HepG2 (cell line): Measurements from ENCODE around the gene ACTR1A. TPM values are rescaled to one million over a fixed set of nuclear protein-coding genes. Genes with fewer than 3 reads are reported as not detected.
A peak's percentile ranks its signal among the peaks of the same experiment; 100 is the strongest.

ENCODE experiments used
- ATAC-seq: fragments of 200-7000 bp; cut with Tn5 transposase; 3 replicates; pipeline ENCODE4 v1.9.1; 2020; ENCODE audit warnings: mild to moderate bottlenecking, moderate library complexity
- BruUV-seq: library from RNA; stranded (reverse); fragments of 400-500 nt; replicated peaks from 2 replicates; lab custom pipeline; 2021; lab: Mats Ljungman, UMichigan
- CTCF ChIA-PET: fragments of 300-600 bp; formaldehyde crosslinking; extraction: SDS; loops from one replicate; lab custom pipeline; 2021; ENCODE audit warnings: low total read pairs, inconsistent platforms, low intra/inter-chr PET ratio; lab: Yijun Ruan, JAX
- POLR2A ChIA-PET: fragments of 350-600 bp; sonication (Branson Sonifier 250); formaldehyde crosslinking; loops from one replicate; lab custom pipeline; 2020; ENCODE audit warnings: antibody characterized with exemption, inconsistent platforms; lab: Yijun Ruan, JAX
- DNase-seq: peaks from one replicate; pipeline ENCODE4 v3.0.0-alpha.2; 2015; ENCODE audit warnings: low spot score
- FAIRE-seq: peaks from 3 replicates; lab custom pipeline; 2011; peaks lifted over from hg19 to GRCh38; lab: Jason Lieb, UNC
- H2AFZ ChIP-seq: one replicate; pipeline ENCODE4 v1.6.1; 2011; ENCODE audit warnings: low read length, inconsistent platforms
- H3K27ac ChIP-seq: fragments of 300-600 bp; 3 replicates; pipeline ENCODE4 v1.8.0; 2011; ENCODE audit warnings: mixed run types, mild to moderate bottlenecking, mixed read lengths, low read length, inconsistent platforms; ENCODE audit not compliant: insufficient read depth; ENCODE audit errors: extremely low read length
- H3K27me3 ChIP-seq, 2 experiments: fragments of 200-600 bp in 1 of 2; 2 replicates in 1 of 2; 3 replicates in 1 of 2; pipeline versions ENCODE4 v1.6.0 to v1.8.0; 2011; ENCODE audit warnings: low read length in 2 of 2, mild to moderate bottlenecking in 2 of 2, moderate library complexity in 2 of 2, inconsistent platforms in 1 of 2; ENCODE audit not compliant: insufficient read depth in 2 of 2, control insufficient read depth in 1 of 2
- H3K36me3 ChIP-seq, 2 experiments: fragments of 200-600 bp in 1 of 2; replicated peaks in 1 of 2; 2 replicates in 1 of 2; 3 replicates in 1 of 2; pipeline versions ENCODE4 v1.5.1 to v1.8.0; 2011; ENCODE audit warnings: low read length in 2 of 2, inconsistent platforms in 1 of 2; ENCODE audit not compliant: insufficient read depth in 2 of 2, control insufficient read depth in 1 of 2
- H3K4me1 ChIP-seq: 2 replicates; pipeline ENCODE4 v1.5.1; 2012; ENCODE audit warnings: low read length, inconsistent platforms; ENCODE audit not compliant: insufficient read depth
- H3K4me2 ChIP-seq: 2 replicates; pipeline ENCODE4 v1.6.0; 2011; ENCODE audit warnings: low read depth, low read length, inconsistent platforms
- H3K4me3 ChIP-seq, 3 experiments: fragments of 200-600 bp in 1 of 3; sonication (generic), shearing (Covaris generic) in 1 of 3; replicated peaks in 1 of 3; 2 replicates each; pipeline ENCODE4 v1.5.1; 2011 to 2016; ENCODE audit warnings: low read length in 3 of 3, inconsistent platforms in 2 of 3, low read depth in 2 of 3, mild to moderate bottlenecking in 2 of 3, control low read depth in 1 of 3, mixed read lengths in 1 of 3; ENCODE audit not compliant: insufficient read depth in 1 of 3
- H3K79me2 ChIP-seq: one replicate; pipeline ENCODE4 v1.6.1; 2011; ENCODE audit warnings: low read length, inconsistent platforms; ENCODE audit not compliant: insufficient read depth
- H3K9ac ChIP-seq: 2 replicates; pipeline ENCODE4 v1.6.0; 2011; ENCODE audit warnings: mild to moderate bottlenecking, low read depth, low read length, inconsistent platforms; ENCODE audit not compliant: insufficient read depth
- H3K9me3 ChIP-seq: 2 replicates; pipeline ENCODE4 v1.5.1; 2012; ENCODE audit warnings: mild to moderate bottlenecking, low read length
- H4K20me1 ChIP-seq: 2 replicates; pipeline ENCODE4 v1.6.0; 2011; ENCODE audit warnings: inconsistent platforms, mild to moderate bottlenecking, low read length, moderate library complexity; ENCODE audit not compliant: insufficient read depth
- ATF7-NPFF ChIP-seq: sonication (generic); formaldehyde crosslinking; IDR thresholded peaks from 2 replicates; pipeline ENCODE4 v1.8.1; 2023; ENCODE audit warnings: mild to moderate bottlenecking, low read depth, missing genetic modification reagents, moderate library complexity
- BCL6 ChIP-seq: IDR thresholded peaks from 2 replicates; pipeline ENCODE4 v1.6.1; 2016; ENCODE audit warnings: missing genetic modification reagents, missing compliant biosample characterization
- CC2D1A ChIP-seq: sonication (generic); formaldehyde crosslinking; IDR thresholded peaks from 2 replicates; pipeline ENCODE4 v1.8.1; 2023; ENCODE audit warnings: mild to moderate bottlenecking, missing genetic modification reagents
- HNF4G ChIP-seq, 2 experiments: sonication (generic) in 1 of 2; formaldehyde crosslinking in 1 of 2; IDR thresholded peaks; 2 replicates each; pipeline versions ENCODE4 v1.4.0 to v1.6.1; 2011 to 2020; ENCODE audit warnings: borderline replicate concordance in 2 of 2, low read depth in 2 of 2, mild to moderate bottlenecking in 2 of 2, low read length in 1 of 2, missing genetic modification reagents in 1 of 2, moderate library complexity in 1 of 2
- HOXA7 ChIP-seq: sonication (generic); formaldehyde crosslinking; IDR thresholded peaks from 2 replicates; pipeline ENCODE4 v1.8.1; 2022; ENCODE audit warnings: mild to moderate bottlenecking, missing genetic modification reagents, moderate library complexity
- ISL2 ChIP-seq: sonication (generic); formaldehyde crosslinking; IDR thresholded peaks from 2 replicates; pipeline ENCODE4 v1.5.0; 2020; ENCODE audit warnings: missing genetic modification reagents
- NONO ChIP-seq, 2 experiments: fragments of 450-650 bp in 1 of 2; sonication (generic) in 1 of 2; formaldehyde crosslinking in 1 of 2; IDR thresholded peaks in 1 of 2; conservative IDR thresholded peaks in 1 of 2; 2 replicates each; pipeline versions ENCODE4 v1.6.1 to v1.8.0; 2017 to 2022; ENCODE audit warnings: mild to moderate bottlenecking in 1 of 2, missing genetic modification reagents in 1 of 2, moderate library complexity in 1 of 2
- PRMT3 ChIP-seq: sonication (generic); formaldehyde crosslinking; IDR thresholded peaks from 2 replicates; pipeline ENCODE4 v1.8.1; 2022; ENCODE audit warnings: low read depth, mild to moderate bottlenecking, moderate library complexity, missing genetic modification reagents, borderline replicate concordance
- RXRA ChIP-seq: sonication (generic); formaldehyde crosslinking; IDR thresholded peaks from 2 replicates; pipeline ENCODE4 v1.5.1; 2020; ENCODE audit warnings: missing genetic modification reagents
- SAFB2 ChIP-seq: sonication (generic); formaldehyde crosslinking; IDR thresholded peaks from 2 replicates; pipeline ENCODE4 v1.5.1; 2020; ENCODE audit warnings: missing genetic modification reagents, low read depth, mild to moderate bottlenecking, borderline replicate concordance
- SATB2 ChIP-seq: sonication (generic); formaldehyde crosslinking; IDR thresholded peaks from 2 replicates; pipeline ENCODE4 v1.5.0; 2020; ENCODE audit warnings: missing genetic modification reagents
- TAF1 ChIP-seq: sonication (generic); formaldehyde crosslinking; IDR thresholded peaks from 2 replicates; pipeline ENCODE4 v1.4.0; 2020; ENCODE audit warnings: missing genetic modification reagents
- ZBTB21 ChIP-seq: sonication (generic); formaldehyde crosslinking; IDR thresholded peaks from 2 replicates; pipeline ENCODE4 v1.4.0; 2020; ENCODE audit warnings: missing genetic modification reagents
- ZC3H13 ChIP-seq: sonication (generic); formaldehyde crosslinking; IDR thresholded peaks from 2 replicates; pipeline ENCODE4 v1.8.1; 2023; ENCODE audit warnings: mild to moderate bottlenecking, missing genetic modification reagents, moderate library complexity
- ZFP36 ChIP-seq: fragments of 150-350 bp; IDR thresholded peaks from 2 replicates; pipeline ENCODE4 v1.6.1; 2018; ENCODE audit warnings: borderline replicate concordance, low read length, low read depth; ENCODE audit not compliant: partially characterized antibody
- ZNF432 ChIP-seq: sonication (generic); formaldehyde crosslinking; IDR thresholded peaks from 2 replicates; pipeline ENCODE4 v1.5.0; 2020; ENCODE audit warnings: missing genetic modification reagents, mild to moderate bottlenecking, borderline replicate concordance
- ZNF589 ChIP-seq: sonication (generic); formaldehyde crosslinking; conservative IDR thresholded peaks from 2 replicates; pipeline ENCODE4 v1.8.0; 2022; ENCODE audit warnings: mild to moderate bottlenecking, moderate library complexity, missing genetic modification reagents
- ZNF605 ChIP-seq: sonication (generic); formaldehyde crosslinking; IDR thresholded peaks from 2 replicates; pipeline ENCODE4 v1.8.0; 2022; ENCODE audit warnings: mild to moderate bottlenecking, missing genetic modification reagents
- ZNF616 ChIP-seq: sonication (generic); formaldehyde crosslinking; IDR thresholded peaks from 2 replicates; pipeline ENCODE4 v1.5.0; 2020; ENCODE audit warnings: low read depth, mild to moderate bottlenecking, missing genetic modification reagents
- ZNF737 ChIP-seq: sonication (generic); formaldehyde crosslinking; IDR thresholded peaks from 2 replicates; pipeline ENCODE4 v1.5.0; 2020; ENCODE audit warnings: missing genetic modification reagents, mild to moderate bottlenecking, borderline replicate concordance
- WGBS: methylation state at CpG from one replicate; pipeline ENCODE4 v1.1.6; 2017; ENCODE audit warnings: low lambda C conversion rate; 5-methylcytosine and 5-hydroxymethylcytosine counted together
- in situ Hi-C: cut with HindIII; loops from 2 replicates; pipeline ENCODE4 v1.10.0; 2017; ENCODE audit warnings: low pct_unique_long_range_greater_than_20kb; ENCODE audit not compliant: extremely low pct_ligation_motif_present
- intact Hi-C: fragments of 100-400 bp; cut with micrococcal nuclease; formaldehyde crosslinking; loops from one replicate; pipeline ENCODE4 v1.10.0; 2022; ENCODE audit not compliant: unreplicated experiment
- polyA plus RNA-seq, 8 experiments: library from polyadenylated mRNA; depleted of rRNA in 3 of 8; stranded (reverse) in 7 of 8; unstranded in 1 of 8; fragments of >200 nt; fragmentation: Illumina TruSeq in 4 of 8; extraction: Trizol in 4 of 8; gene quantifications; 2 replicates each; pipeline versions ENCODE4 v1.2.1 to v1.2.3, GENCODE V29; 2011 to 2016; ENCODE audit warnings: low read depth in 4 of 8, missing spikeins in 1 of 8, mixed read lengths in 1 of 8; ENCODE audit not compliant: insufficient read depth in 1 of 8
- total RNA-seq, 5 experiments: library from RNA; depleted of rRNA; stranded (reverse); fragments of >200 nt; fragmentation: Illumina TruSeq; extraction: Trizol; gene quantifications; 2 replicates each; pipeline ENCODE4 v1.2.3, GENCODE V29; 2016; ENCODE audit warnings: low read depth in 1 of 5
- TF ChIP-seq, protein P1 (sequence below): sonication (generic); formaldehyde crosslinking; IDR thresholded peaks from 2 replicates; pipeline ENCODE4 v1.8.0; 2022; ENCODE audit warnings: mild to moderate bottlenecking, missing genetic modification reagents, borderline replicate concordance
- TF ChIP-seq, protein P2 (sequence below): IDR thresholded peaks from 2 replicates; pipeline ENCODE4 v1.6.1; 2012; ENCODE audit warnings: inconsistent platforms

The ACTR1A gene
- total and polyA plus RNA-seq, 2 of the 13 experiments (the other 11 are each of a cell fraction or from before 2014, with no cell fraction given), result 59.6 to 62.8 TPM

DNA sequence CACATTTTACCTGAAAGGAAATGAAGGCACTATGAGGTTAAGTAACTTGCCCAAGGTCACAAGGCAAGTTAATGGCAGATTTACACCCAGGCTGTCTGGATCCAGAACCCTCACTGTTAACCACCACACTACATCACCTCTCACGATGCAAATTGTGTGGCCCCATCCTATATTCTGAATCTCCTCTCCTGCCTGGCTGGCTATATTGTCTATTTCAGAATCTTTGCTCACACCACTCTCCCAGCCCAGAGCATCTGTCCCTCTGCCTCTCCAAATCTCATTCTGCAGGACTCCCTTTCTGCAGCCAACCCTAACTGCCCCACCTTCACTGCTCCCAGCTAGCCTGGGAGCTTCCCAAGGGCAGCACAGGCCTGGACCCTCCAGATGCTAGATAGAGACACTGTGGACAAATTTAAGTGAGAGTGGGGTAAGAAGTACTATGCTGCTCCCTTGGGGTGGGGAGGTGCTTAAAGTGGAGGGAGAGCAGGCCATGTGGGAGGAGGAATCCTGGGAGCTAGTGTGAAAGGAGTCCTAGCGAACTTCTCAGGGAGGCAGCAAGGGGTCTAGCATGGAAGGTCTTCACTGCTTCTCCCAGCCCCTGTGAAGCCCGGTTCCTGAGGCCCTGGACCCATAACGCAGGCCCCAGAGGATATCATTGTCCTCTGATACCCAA lies 70.9 kb downstream of the ACTR1A start:
- Histone ChIP-seq H3K27me3 (no peaks in the 10 kb centered on the region; a peak in 1 of 5 replicates), H3K9me3 (no peaks in the 10 kb centered on the region), H3K79me2 (peaks cover 5% of the 10 kb centered on the region), H3K4me1 (peaks cover 32% of the 10 kb centered on the region), H3K4me3 (peak overlapping the region; percentile 74 to 92 (median 91)), H3K4me2 (peak overlapping the region; percentile 76), H3K9ac (peak overlapping the region; percentile 85), H4K20me1 (no peaks in the 10 kb centered on the region), H3K27ac (peak overlapping the region; percentile 62), H2AFZ (no peak overlapping the region), H3K36me3 (no peaks in the 10 kb centered on the region)
- intact Hi-C loops, result loop anchor here (1.0 to 2.0 kb wide), 2 partner anchors 9 to 17 kb away; no protein-coding TSS in a partner anchor
- POLR2A ChIA-PET, result interaction anchor here (1.1 to 6.8 kb wide), 10 partner anchors 10 to 210 kb away, joined by 3 to 135 read pairs (median 8); partner anchors contain the start of genes C10orf95, FBXL15, NFKB2 and SUFU
- no peak for DNase-seq
- no TSS peak for BruUV-seq
- ATAC-seq, result peak; percentile 6
- in situ Hi-C loops, result no loop called here
- CTCF ChIA-PET, result no interaction called here
- FAIRE-seq, result no peak
- WGBS, result 14% methylated on average over 4 of the region's 4 CpGs
- TF ChIP-seq SAFB2, result no peak
- TF ChIP-seq, protein P1, sequence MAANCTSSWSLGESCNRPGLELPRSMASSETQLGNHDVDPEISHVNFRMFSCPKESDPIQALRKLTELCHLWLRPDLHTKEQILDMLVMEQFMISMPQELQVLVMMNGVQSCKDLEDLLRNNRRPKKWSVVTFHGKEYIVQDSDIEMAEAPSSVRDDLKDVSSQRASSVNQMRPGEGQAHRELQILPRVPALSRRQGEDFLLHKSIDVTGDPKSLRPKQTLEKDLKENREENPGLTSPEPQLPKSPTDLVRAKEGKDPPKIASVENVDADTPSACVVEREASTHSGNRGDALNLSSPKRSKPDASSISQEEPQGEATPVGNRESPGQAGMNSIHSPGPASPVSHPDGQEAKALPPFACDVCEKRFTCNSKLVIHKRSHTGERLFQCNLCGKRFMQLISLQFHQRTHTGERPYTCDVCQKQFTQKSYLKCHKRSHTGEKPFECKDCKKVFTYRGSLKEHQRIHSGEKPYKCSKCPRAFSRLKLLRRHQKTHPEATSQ (CRISPR knock-in tag), result 0 out of 2 replicates have a peak, but pooled peaks have one; percentile 6
- TF ChIP-seq BCL6, result 0 out of 2 replicates have a peak, but pooled peaks have one; percentile 6
- TF ChIP-seq ZNF737, result 0 out of 2 replicates have a peak, but pooled peaks have one; percentile 57
- no peak for TF ChIP-seq TAF1 (CRISPR knock-in tag)
- peak; percentile 43; the same call in 1 of the 2 replicates for TF ChIP-seq ZNF605 (CRISPR knock-in tag)
- 0 out of 2 replicates have a peak, but pooled peaks have one; percentile 47 for TF ChIP-seq ZC3H13 (CRISPR knock-in tag)
- TF ChIP-seq, protein P2, sequence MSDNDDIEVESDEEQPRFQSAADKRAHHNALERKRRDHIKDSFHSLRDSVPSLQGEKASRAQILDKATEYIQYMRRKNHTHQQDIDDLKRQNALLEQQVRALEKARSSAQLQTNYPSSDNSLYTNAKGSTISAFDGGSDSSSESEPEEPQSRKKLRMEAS, result peak; percentile 32; the same call in 1 of the 2 replicates
- TF ChIP-seq ZNF432 (CRISPR knock-in tag), result no peak
- no peak for TF ChIP-seq ISL2
- TF ChIP-seq ZBTB21, result no peak
- TF ChIP-seq NONO (IDR thresholded peaks at IDR 0.05), result no peak
- TF ChIP-seq NONO (CRISPR knock-in tag; conservative IDR thresholded peaks at IDR 0.05), result 0 out of 2 replicates have a peak, but pooled peaks have one; percentile 37
- no peak for TF ChIP-seq PRMT3
- TF ChIP-seq ZNF616 (CRISPR knock-in tag), result no peak
- TF ChIP-seq SATB2 (CRISPR knock-in tag), result no peak
- TF ChIP-seq HOXA7 (CRISPR knock-in tag), result no peak
- 0 out of 2 replicates have a peak, but pooled peaks have one; percentile 4 for TF ChIP-seq RXRA (CRISPR knock-in tag)
- TF ChIP-seq ATF7-NPFF, result no peak
- TF ChIP-seq ZNF589 (CRISPR knock-in tag), result no peak
- no peak for TF ChIP-seq CC2D1A (CRISPR knock-in tag)
- TF ChIP-seq HNF4G (IDR thresholded peaks at IDR 0.05; ENCODE audit: borderline replicate concordance, low read depth, low read length), result no peak
- TF ChIP-seq HNF4G (CRISPR knock-in tag; IDR thresholded peaks at IDR 0.05; ENCODE audit: borderline replicate concordance, low read depth), result no peak
- no peak for TF ChIP-seq ZFP36
